ENCODE data around the gene TRAF7.
"Not testable (repeated sequence)": the region's sequence is repeated elsewhere in the genome, so short reads cannot be mapped to it uniquely, and the experiment has no call there.

The TRAF7 gene

GRCh38 chr16:2203119-2203688 is 47.6 kb downstream of the TRAF7 start:
- H2AFZ ChIP-seq (ENCODE audit: low read depth, low read length); DNase-seq; H3K4me2 ChIP-seq (ENCODE audit: insufficient read depth, low read length); H3K27me3 ChIP-seq (ENCODE audit: insufficient read depth, low read length, poor library complexity); H3K4me3 ChIP-seq (ENCODE audit: low read depth in 1 of 2, low read length in 2 of 2); H4K20me1 ChIP-seq (ENCODE audit: insufficient read depth, low read length); H3K9me3 ChIP-seq (ENCODE audit: insufficient read depth, low read length, severe bottlenecking); H3K9ac ChIP-seq (ENCODE audit: low read depth, low read length); ATAC-seq (ENCODE audit: insufficient read depth, low read depth); H3K27ac ChIP-seq (ENCODE audit: low read length): not testable (repeated sequence)
- peaks cover 17% of the 10 kb centered on the region for H3K36me3 ChIP-seq (ENCODE audit: insufficient read depth, low read length)
- peaks cover 32% of the 10 kb centered on the region for H3K4me1 ChIP-seq (ENCODE audit: insufficient read depth, low read length)
- H3K79me2 ChIP-seq (ENCODE audit: insufficient read depth, low read length), result peaks cover 29% of the 10 kb centered on the region

- DNase-seq (no peak), ATAC-seq (ENCODE audit: insufficient read depth, low read depth) (peak; percentile 8; the same call in 2 of the 3 replicates)
- Histone ChIP-seq H3K79me2 (ENCODE audit: insufficient read depth, low read length) (peaks cover 31% of the 10 kb centered on the region), H3K4me2 (ENCODE audit: insufficient read depth, low read length) (peak overlapping the region; percentile 96), H3K27ac (ENCODE audit: low read length) (peak overlapping the region; percentile 99), H3K27me3 (ENCODE audit: insufficient read depth, low read length, poor library complexity) (no peaks in the 10 kb centered on the region), H3K9me3 (ENCODE audit: insufficient read depth, low read length, severe bottlenecking) (no peaks in the 10 kb centered on the region), H3K36me3 (ENCODE audit: insufficient read depth, low read length) (peaks cover 30% of the 10 kb centered on the region), H3K4me1 (ENCODE audit: insufficient read depth, low read length) (peaks cover 33% of the 10 kb centered on the region), H3K9ac (ENCODE audit: low read depth, low read length) (peak overlapping the region; percentile 91), H2AFZ (ENCODE audit: low read depth, low read length) (peak overlapping the region; percentile 99), H3K4me3 (ENCODE audit: low read depth in 1 of 2, low read length in 2 of 2) (peak overlapping the region; percentile 80 to 89; a peak in 3 of 4 replicates), H4K20me1 (ENCODE audit: insufficient read depth, low read length) (no peaks in the 10 kb centered on the region)
- TF ChIP-seq CTCF (IDR thresholded peaks at IDR 0.05; ENCODE audit: borderline replicate concordance, extremely low read depth, low read length, poor library complexity, severe bottlenecking) (no peak), EZH2 (IDR thresholded peaks at IDR 0.05; ENCODE audit: borderline replicate concordance, low read depth, low read length, severe bottlenecking) (no peak)
Measured at GRCh38 chr16:2204416-2205103, 49.0 kb downstream of the TRAF7 start.

GRCh38 chr16:2205104-2205966 is 49.8 kb downstream of the TRAF7 start, which contains the start of gene MLST8:
Gene MLST8, plus strand, starts transcription at chr16:2205454. Its CDS starts 632 bp downstream, at chr16:2206086.
- Histone ChIP-seq H3K79me2 (ENCODE audit: insufficient read depth, low read length) (peaks cover 31% of the 10 kb centered on the region), H3K4me3 (ENCODE audit: low read depth in 1 of 2, low read length in 2 of 2) (peak within 1 kb of the TSS; percentile 80 to 89), H2AFZ (ENCODE audit: low read depth, low read length) (peak within 1 kb of the TSS; percentile 99), H3K27ac (ENCODE audit: low read length) (peak within 1 kb of the TSS; percentile 99), H3K9ac (ENCODE audit: low read depth, low read length) (peak within 1 kb of the TSS; percentile 91), H3K4me2 (ENCODE audit: insufficient read depth, low read length) (peak within 1 kb of the TSS; percentile 96), H3K4me1 (ENCODE audit: insufficient read depth, low read length) (peaks cover 33% of the 10 kb centered on the region), H4K20me1 (ENCODE audit: insufficient read depth, low read length) (peaks cover 5% of the 10 kb centered on the region; the same call in 1 of the 2 replicates), H3K27me3 (ENCODE audit: insufficient read depth, low read length, poor library complexity) (no peaks in the 10 kb centered on the region), H3K36me3 (ENCODE audit: insufficient read depth, low read length) (peaks cover 38% of the 10 kb centered on the region), H3K9me3 (ENCODE audit: insufficient read depth, low read length, severe bottlenecking) (no peaks in the 10 kb centered on the region)
- peak; percentile 30 for TF ChIP-seq CTCF (IDR thresholded peaks at IDR 0.05; ENCODE audit: borderline replicate concordance, extremely low read depth, low read length, poor library complexity, severe bottlenecking)
- TF ChIP-seq EZH2 (IDR thresholded peaks at IDR 0.05; ENCODE audit: borderline replicate concordance, low read depth, low read length, severe bottlenecking), result no peak
- ATAC-seq (ENCODE audit: insufficient read depth, low read depth), result peak; percentile 69
- peak; percentile 86 for DNase-seq

All from DND-41 (cell line).